HepG2 (cell line): ENCODE measurements around the gene DNMT3A. TPM values are rescaled to one million over a fixed set of nuclear protein-coding genes. Genes with fewer than 3 reads are reported as not detected.

ENCODE experiments used
- ARID4A ChIP-seq: sonication (generic); formaldehyde crosslinking; IDR thresholded peaks from 2 replicates; pipeline ENCODE4 v1.5.0; 2020; ENCODE audit warnings: mild to moderate bottlenecking, missing genetic modification reagents, borderline replicate concordance
- FOXK1 ChIP-seq: sonication (generic); formaldehyde crosslinking; IDR thresholded peaks from 2 replicates; pipeline ENCODE4 v1.4.0; 2020; ENCODE audit warnings: low read depth, missing genetic modification reagents, borderline replicate concordance
- FOXM1 ChIP-seq: sonication (generic); formaldehyde crosslinking; IDR thresholded peaks from 2 replicates; pipeline ENCODE4 v1.5.0; 2020; ENCODE audit warnings: missing genetic modification reagents
- KAT8 ChIP-seq: IDR thresholded peaks from 2 replicates; pipeline ENCODE4 v1.6.1; 2016; ENCODE audit warnings: missing genetic modification reagents, missing compliant biosample characterization
- KMT2B ChIP-seq: IDR thresholded peaks from 2 replicates; pipeline ENCODE4 v1.6.1; 2016; ENCODE audit warnings: missing genetic modification reagents, missing compliant biosample characterization
- MEF2D ChIP-seq: sonication (generic); formaldehyde crosslinking; IDR thresholded peaks from 2 replicates; pipeline ENCODE4 v1.5.1; 2020; ENCODE audit warnings: mild to moderate bottlenecking, missing genetic modification reagents
- MYPOP ChIP-seq: sonication (generic); formaldehyde crosslinking; IDR thresholded peaks from 2 replicates; pipeline ENCODE4 v1.8.1; 2023; ENCODE audit warnings: mild to moderate bottlenecking, moderate library complexity, missing genetic modification reagents
- NFRKB ChIP-seq: fragments of 450-650 bp; IDR thresholded peaks from 2 replicates; pipeline ENCODE4 v1.6.1; 2017
- NFYB ChIP-seq: sonication (generic); formaldehyde crosslinking; IDR thresholded peaks from 2 replicates; pipeline ENCODE4 v1.4.0; 2020; ENCODE audit warnings: missing genetic modification reagents
- NR2F1 ChIP-seq, 2 experiments: fragments of 450-650 bp in 1 of 2; formaldehyde crosslinking in 1 of 2; IDR thresholded peaks; 2 replicates each; pipeline versions ENCODE4 v1.5.0 to v1.6.1; 2016 to 2020; ENCODE audit warnings: mild to moderate bottlenecking in 1 of 2, missing compliant biosample characterization in 1 of 2, missing genetic modification reagents in 1 of 2, moderate library complexity in 1 of 2
- NR2F6 ChIP-seq, 2 experiments: IDR thresholded peaks; 2 replicates each; pipeline ENCODE4 v1.6.1; 2016; ENCODE audit warnings: antibody characterized with exemption in 1 of 2, mild to moderate bottlenecking in 1 of 2
- POGZ ChIP-seq: sonication (generic); formaldehyde crosslinking; IDR thresholded peaks from 2 replicates; pipeline ENCODE4 v1.4.0; 2020; ENCODE audit warnings: mild to moderate bottlenecking, missing genetic modification reagents
- SAFB2 ChIP-seq: sonication (generic); formaldehyde crosslinking; IDR thresholded peaks from 2 replicates; pipeline ENCODE4 v1.5.1; 2020; ENCODE audit warnings: missing genetic modification reagents, low read depth, mild to moderate bottlenecking, borderline replicate concordance
- SIX4 ChIP-seq: sonication (generic); formaldehyde crosslinking; IDR thresholded peaks from 2 replicates; pipeline ENCODE4 v1.4.0; 2020; ENCODE audit warnings: missing genetic modification reagents
- TGIF2 ChIP-seq: IDR thresholded peaks from 2 replicates; pipeline ENCODE4 v1.6.1; 2016; ENCODE audit warnings: control low read depth, missing compliant biosample characterization
- TOPORS ChIP-seq: sonication (generic); formaldehyde crosslinking; IDR thresholded peaks from 2 replicates; pipeline ENCODE4 v1.8.0; 2023; ENCODE audit warnings: mild to moderate bottlenecking, missing genetic modification reagents
- TSC22D2 ChIP-seq: sonication (generic); formaldehyde crosslinking; IDR thresholded peaks from 2 replicates; pipeline ENCODE4 v1.5.1; 2020; ENCODE audit warnings: missing genetic modification reagents, mild to moderate bottlenecking, borderline replicate concordance
- ZEB1 ChIP-seq: IDR thresholded peaks from 2 replicates; pipeline ENCODE4 v1.6.1; 2012; ENCODE audit warnings: mild to moderate bottlenecking, low read depth, inconsistent platforms; ENCODE audit not compliant: insufficient replicate concordance
- ZMYM4 ChIP-seq: sonication (generic); formaldehyde crosslinking; IDR thresholded peaks from 2 replicates; pipeline ENCODE4 v1.8.1; 2023; ENCODE audit warnings: mild to moderate bottlenecking, missing genetic modification reagents
- ZNF543 ChIP-seq: sonication (generic); formaldehyde crosslinking; IDR thresholded peaks from 2 replicates; pipeline ENCODE4 v1.4.0; 2020; ENCODE audit warnings: mild to moderate bottlenecking, missing genetic modification reagents
- ZNF563 ChIP-seq: sonication (generic); formaldehyde crosslinking; IDR thresholded peaks from 2 replicates; pipeline ENCODE4 v1.8.0; 2022; ENCODE audit warnings: mild to moderate bottlenecking, moderate library complexity, missing genetic modification reagents
- ZNF572 ChIP-seq: sonication (generic); formaldehyde crosslinking; IDR thresholded peaks from 2 replicates; pipeline ENCODE4 v1.5.1; 2020; ENCODE audit warnings: mild to moderate bottlenecking, missing genetic modification reagents
- ZNF713 ChIP-seq: sonication (generic); formaldehyde crosslinking; IDR thresholded peaks from 2 replicates; pipeline ENCODE4 v1.4.0; 2020; ENCODE audit warnings: mild to moderate bottlenecking, missing genetic modification reagents
- ZNF747 ChIP-seq: sonication (generic); formaldehyde crosslinking; IDR thresholded peaks from 2 replicates; pipeline ENCODE4 v1.8.1; 2023; ENCODE audit warnings: missing genetic modification reagents, mild to moderate bottlenecking, borderline replicate concordance
- ZNF768 ChIP-seq: sonication (generic); formaldehyde crosslinking; IDR thresholded peaks from 2 replicates; pipeline ENCODE4 v1.4.0; 2020; ENCODE audit warnings: missing genetic modification reagents
- ZSCAN30 ChIP-seq: sonication (generic); formaldehyde crosslinking; IDR thresholded peaks from 2 replicates; pipeline ENCODE4 v1.5.0; 2020; ENCODE audit warnings: mild to moderate bottlenecking, missing genetic modification reagents
- polyA plus RNA-seq, 8 experiments: library from polyadenylated mRNA; depleted of rRNA in 3 of 8; stranded (reverse) in 7 of 8; unstranded in 1 of 8; fragments of >200 nt; fragmentation: Illumina TruSeq in 4 of 8; extraction: Trizol in 4 of 8; gene quantifications; 2 replicates each; pipeline versions ENCODE4 v1.2.1 to v1.2.3, GENCODE V29; 2011 to 2016; ENCODE audit warnings: low read depth in 4 of 8, missing spikeins in 1 of 8, mixed read lengths in 1 of 8; ENCODE audit not compliant: insufficient read depth in 1 of 8
- total RNA-seq, 5 experiments: library from RNA; depleted of rRNA; stranded (reverse); fragments of >200 nt; fragmentation: Illumina TruSeq; extraction: Trizol; gene quantifications; 2 replicates each; pipeline ENCODE4 v1.2.3, GENCODE V29; 2016; ENCODE audit warnings: low read depth in 1 of 5

Gene DNMT3A
- total and polyA plus RNA-seq, 2 of the 13 experiments (the other 11 are each of a cell fraction or from before 2014, with no cell fraction given), result 14.7 to 29.1 TPM

GRCh38 chr2:25342372-25343186, 854 bp upstream of the DNMT3A start (continued):
- peak; percentile 49; the same call in 1 of the 2 replicates for TF ChIP-seq MEF2D (CRISPR knock-in tag)
- TF ChIP-seq NR2F6 (IDR thresholded peaks at IDR 0.05), result no peak; the same call in 1 of the 2 replicates
- peak; percentile 85 for TF ChIP-seq NR2F6 (CRISPR knock-in tag; IDR thresholded peaks at IDR 0.05)
- peak; percentile 59 to 62 for TF ChIP-seq NR2F1 (CRISPR knock-in tag; IDR thresholded peaks at IDR 0.05)
- TF ChIP-seq POGZ (CRISPR knock-in tag), result peak; percentile 93
- TF ChIP-seq SIX4 (CRISPR knock-in tag), result peak; percentile 83
- no peak; the same call in 1 of the 2 replicates for TF ChIP-seq SAFB2 (CRISPR knock-in tag)
- 0 out of 2 replicates have a peak, but pooled peaks have one; percentile 62 for TF ChIP-seq FOXM1 (CRISPR knock-in tag)
- TF ChIP-seq ZNF572, result peak; percentile 90; the same call in 1 of the 2 replicates
- no peak for TF ChIP-seq ZNF713 (CRISPR knock-in tag)
- TF ChIP-seq ZMYM4 (CRISPR knock-in tag), result peak; percentile 89
- peak; percentile 92 for TF ChIP-seq ARID4A (CRISPR knock-in tag)
- TF ChIP-seq NFYB (CRISPR knock-in tag), result no peak; the same call in 1 of the 2 replicates
- TF ChIP-seq KMT2B (CRISPR knock-in tag), result peak; percentile 69
- peak; percentile 81; the same call in 1 of the 2 replicates for TF ChIP-seq ZNF563 (CRISPR knock-in tag)
- no peak for TF ChIP-seq NFRKB
- 0 out of 2 replicates have a peak, but pooled peaks have one; percentile 66 for TF ChIP-seq ZNF543 (CRISPR knock-in tag)
- peak; percentile 89 for TF ChIP-seq ZNF768
- TF ChIP-seq ZNF747 (CRISPR knock-in tag), result no peak
- peak; percentile 85 for TF ChIP-seq KAT8 (CRISPR knock-in tag)
- peak; percentile 62; the same call in 1 of the 2 replicates for TF ChIP-seq TGIF2 (CRISPR knock-in tag)
- no peak for TF ChIP-seq ZSCAN30 (CRISPR knock-in tag)
- TF ChIP-seq TSC22D2 (CRISPR knock-in tag), result peak; percentile 95; the same call in 1 of the 2 replicates
- TF ChIP-seq MYPOP, result peak; percentile 98
- TF ChIP-seq FOXK1 (CRISPR knock-in tag), result peak; percentile 58; the same call in 1 of the 2 replicates
- TF ChIP-seq TOPORS (CRISPR knock-in tag), result peak; percentile 81; the same call in 1 of the 2 replicates
- TF ChIP-seq ZEB1, result no peak
